Muscle of back (tissue), 11 donors: ENCODE data around the gene DHH. TPM values are rescaled to one million over a fixed set of nuclear protein-coding genes. Genes with fewer than 3 reads are reported as not detected.
A peak's percentile ranks its signal among the peaks of the same experiment; 100 is the strongest.

Source experiments
- DNase-seq, 3 donors: peaks; one replicate each; pipeline versions ENCODE4 v3.0.0 to v3.0.0-alpha.2; 2013
- polyA plus RNA-seq, 10 donors: library from polyadenylated mRNA; unstranded; fragments of 120-200 nt; gene quantifications; one replicate each; pipeline ENCODE4 v1.2.1, GENCODE V29; 2013; ENCODE audit not compliant: insufficient read length in 10 of 10

Gene DHH
- polyA plus RNA-seq, 10 donors, result 0.48 to 1.2 (median 0.82) TPM

DNA sequence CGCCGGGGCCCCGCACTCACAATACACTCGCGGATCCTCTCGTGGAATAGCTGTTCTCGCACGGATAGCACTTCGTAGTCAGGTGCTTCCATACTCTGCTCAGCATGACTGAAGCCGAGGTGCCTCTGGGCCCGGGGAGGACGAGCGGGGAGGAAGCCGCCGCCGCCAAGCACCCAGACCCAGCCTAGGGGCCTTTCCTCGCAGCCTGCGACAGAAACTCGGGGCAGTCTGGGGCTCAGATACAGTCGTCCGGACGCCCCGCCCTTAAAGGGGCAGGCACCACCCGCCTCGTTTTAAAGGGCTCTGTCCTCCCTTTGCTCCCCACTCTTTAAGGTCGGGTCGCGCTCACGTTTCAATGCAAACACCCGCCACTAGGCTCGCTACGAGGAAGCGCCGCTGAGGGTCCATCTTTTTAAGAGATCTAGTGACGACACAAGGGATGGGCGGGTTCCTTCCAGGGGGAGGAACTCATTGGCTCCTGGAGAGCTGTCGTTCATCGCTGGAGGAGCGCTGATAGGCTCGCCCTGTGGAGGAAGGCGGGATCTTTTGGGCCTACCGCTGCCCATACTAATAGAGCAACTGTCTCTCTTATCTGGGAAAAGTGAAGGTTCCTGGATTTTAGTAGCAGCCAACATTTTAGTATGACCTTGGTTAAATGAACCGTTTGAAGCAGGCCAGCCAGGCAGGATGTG lies 16.0 kb upstream of the DHH start, which contains the start of gene LMBR1L:
TSS of gene LMBR1L (minus strand) at position 384 of the 692 bp plus-strand sequence. CDS start at position 92, 292 bp downstream.
- DNase-seq, result peak; percentile 98 to 99 (median 99)

- DNase-seq, result peak in 2 of 3 donors; percentile 51 to 73
Measured at GRCh38 chr12:49109641-49110463, 15.3 kb upstream of the DHH start.

DNA sequence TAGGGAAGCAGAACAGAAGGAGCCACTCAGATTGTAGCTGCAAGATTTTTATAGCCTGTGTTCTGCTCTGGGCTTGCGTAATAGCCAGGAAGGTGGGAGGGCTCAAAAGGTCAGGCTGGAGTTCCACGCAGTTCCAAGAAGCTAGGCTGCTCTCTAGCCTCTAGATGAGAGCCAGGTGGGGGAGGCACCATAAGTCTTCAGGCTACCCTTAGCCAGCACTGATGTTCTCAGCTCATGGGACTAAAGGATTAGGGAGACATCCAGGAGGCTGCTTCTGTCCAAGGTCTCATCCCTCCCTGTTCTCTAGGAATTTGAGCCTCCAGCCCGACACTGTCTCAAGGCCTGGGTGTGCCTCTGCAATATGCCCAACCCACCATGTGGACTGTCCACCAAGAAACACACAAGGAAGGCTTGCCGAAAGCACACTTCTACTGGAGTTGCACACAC lies 14.4 kb upstream of the DHH start:
- peak in 2 of 3 donors; percentile 54 to 76 for DNase-seq

GRCh38 chr12:49105504-49106084 lies 11.0 kb upstream of the DHH start:
- DNase-seq, result peak in 1 of 3 donors; percentile 56

DNA sequence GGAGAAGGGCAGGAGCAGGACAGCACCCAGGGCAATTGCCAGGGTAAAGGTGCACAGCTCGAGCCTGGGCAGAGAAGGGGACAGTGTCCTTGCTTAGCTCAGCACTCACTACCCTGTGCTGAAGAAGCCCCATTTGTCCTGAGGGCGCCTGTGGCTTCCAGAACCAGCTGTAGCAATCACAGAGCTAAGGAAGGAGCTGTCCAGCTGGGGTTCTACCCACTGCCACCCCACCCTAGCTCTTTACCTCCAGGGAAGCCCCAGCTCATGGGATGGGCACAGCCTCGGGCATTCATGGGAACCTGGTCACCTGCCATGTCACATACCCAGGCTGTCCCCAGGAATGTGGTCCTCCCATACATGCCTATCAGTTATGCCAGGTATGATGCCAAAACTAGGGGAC lies 10.2 kb upstream of the DHH start:
- DNase-seq, result no peak

- no peak for DNase-seq
Measured at GRCh38 chr12:49100380-49100779, 5.8 kb upstream of the DHH start.

- DNase-seq, result no peak
Measured at GRCh38 chr12:49098703-49099102, 4.1 kb upstream of the DHH start.

DNA sequence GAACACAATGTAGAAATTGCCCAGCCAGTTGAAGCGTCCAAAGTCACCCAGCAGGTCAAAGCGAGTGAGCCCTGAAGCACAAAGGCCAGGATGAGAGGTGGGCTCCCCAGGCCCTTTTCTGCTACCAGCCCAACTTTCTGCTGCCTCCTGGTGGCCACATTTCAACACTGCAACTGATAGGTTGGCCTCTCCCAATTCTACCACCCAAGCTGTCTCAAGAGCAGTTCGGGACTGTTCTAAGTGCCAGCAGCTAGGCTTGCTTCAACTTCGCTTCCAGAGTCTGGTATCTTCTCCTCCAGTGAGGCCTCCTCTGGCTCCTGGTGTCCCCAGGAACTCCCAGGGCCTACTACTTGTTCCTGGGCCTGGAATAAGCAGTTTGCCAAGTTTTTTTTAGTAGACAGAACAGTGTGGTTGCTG lies 3.4 kb upstream of the DHH start:
- peak in 1 of 3 donors; percentile 53 for DNase-seq

- DNase-seq, result no peak
Measured at GRCh38 chr12:49097381-49097780, 2.8 kb upstream of the DHH start.

DNA sequence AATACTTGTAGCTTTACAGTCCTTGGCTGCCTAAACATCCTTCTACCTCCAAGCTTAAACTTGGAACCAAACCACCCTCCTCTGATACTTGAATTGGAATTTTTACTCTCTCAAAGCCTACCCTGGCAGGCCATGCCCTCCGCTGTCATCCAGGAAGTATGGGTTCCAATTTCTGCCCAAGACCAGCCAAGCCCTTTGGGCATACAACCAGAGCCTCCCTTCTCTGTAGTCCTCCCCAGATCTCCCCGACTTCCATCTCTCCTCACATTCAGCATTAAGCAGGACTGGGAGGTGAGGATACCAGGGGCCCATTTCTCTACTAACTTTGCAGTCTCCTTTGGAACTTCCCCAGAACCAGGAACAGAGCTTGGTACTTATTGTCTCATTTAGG lies 369 bp upstream of the DHH start:
- DNase-seq, result no peak

- peak in 1 of 3 donors; percentile 41 for DNase-seq
Measured at GRCh38 chr12:49093792-49094159, 825 bp downstream of the DHH start.

GRCh38 chr12:49092816-49093406 lies 1.7 kb downstream of the DHH start:
- DNase-seq, result no peak

GRCh38 chr12:49092086-49092815 lies 2.4 kb downstream of the DHH start:
- DNase-seq, result peak in 1 of 3 donors; percentile 67

- no peak for DNase-seq
Measured at GRCh38 chr12:49091836-49092085, 2.8 kb downstream of the DHH start.

- DNase-seq, result peak in 1 of 3 donors; percentile 20
Measured at GRCh38 chr12:49091056-49091835, 3.4 kb downstream of the DHH start.

GRCh38 chr12:49089821-49090773 lies 4.5 kb downstream of the DHH start:
- DNase-seq, result peak in 2 of 3 donors; percentile 55 to 76

DNA sequence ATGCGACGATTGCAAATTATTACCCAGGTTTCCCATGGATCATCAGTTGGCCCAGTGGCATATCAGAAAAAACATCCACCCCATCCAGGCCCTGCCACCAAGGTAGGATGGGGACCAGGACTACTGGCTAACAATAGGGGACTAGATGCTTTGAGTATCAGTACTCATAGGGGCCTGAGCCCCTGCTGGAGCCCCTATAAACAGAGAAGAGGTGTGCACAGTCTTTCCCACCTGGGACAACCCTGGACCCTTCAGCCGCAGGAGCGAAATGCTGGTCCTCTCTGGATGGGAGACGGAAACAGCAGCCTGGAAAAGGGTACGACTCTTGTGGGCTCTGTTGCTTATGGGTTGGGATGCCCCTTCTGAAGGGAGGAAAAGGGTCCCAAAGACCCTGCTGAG lies 5.7 kb downstream of the DHH start:
- DNase-seq, result no peak

DNA sequence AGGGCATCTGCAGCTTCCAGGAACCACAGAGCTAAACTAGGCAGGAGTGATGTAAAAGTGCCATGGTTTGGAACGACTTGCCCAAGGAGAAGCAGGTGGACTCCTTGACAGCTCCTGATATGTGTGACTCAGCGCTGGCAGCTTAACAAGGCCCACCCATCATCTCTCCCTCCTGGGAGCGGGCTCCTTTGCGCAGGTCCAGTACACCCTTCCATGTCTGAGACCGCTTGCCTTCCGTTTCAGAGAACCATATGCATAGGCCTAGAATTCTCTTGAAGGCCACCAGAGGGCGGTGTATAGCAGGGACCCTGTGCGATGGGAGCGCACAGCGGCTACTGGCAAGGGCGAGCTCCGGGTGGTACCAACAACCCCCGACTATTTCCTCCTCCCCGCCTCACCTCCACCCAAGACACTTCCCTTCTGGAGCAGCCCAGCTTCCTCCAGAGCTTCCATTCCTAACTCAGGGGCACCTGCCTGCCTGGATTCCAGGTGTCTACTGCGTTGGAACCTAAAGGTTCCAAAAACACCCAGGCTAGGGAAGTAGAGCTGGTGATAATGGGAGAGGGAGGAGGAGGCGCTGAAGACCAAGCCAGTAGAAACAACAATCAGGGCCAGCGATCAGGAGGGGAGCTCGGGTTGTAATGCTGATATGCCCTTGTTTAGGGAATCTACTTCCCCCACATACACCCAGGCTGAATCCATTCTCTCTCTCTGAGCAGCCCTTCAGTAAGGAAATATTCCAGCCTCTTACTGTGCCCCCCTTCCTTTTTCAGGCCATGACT lies 6.3 kb downstream of the DHH start:
- peak; percentile 81 to 93 (median 85) for DNase-seq

DNA sequence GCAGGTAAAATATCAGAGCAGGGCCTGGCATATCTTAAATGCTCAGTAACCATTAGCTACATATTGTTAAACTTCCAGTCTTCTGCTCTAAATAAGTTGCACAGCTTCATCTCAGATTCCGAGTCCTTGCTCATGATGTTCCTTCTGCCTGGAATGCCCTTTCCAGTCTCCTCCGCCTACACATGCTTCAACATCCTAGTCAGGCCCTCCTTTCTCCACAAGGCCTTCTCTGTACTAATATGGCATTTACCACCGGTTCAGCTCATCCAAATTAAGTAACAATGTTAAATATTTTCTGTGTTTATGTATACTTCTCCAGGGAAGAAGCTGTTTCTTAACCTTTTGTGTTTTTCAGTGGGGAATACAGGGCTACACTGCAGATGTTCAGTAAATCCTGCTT lies 8.5 kb downstream of the DHH start:
- no peak for DNase-seq
